GM13976 (cell line): ENCODE measurements around the gene NDUFV2.
"Not testable (repeated sequence)": the region's sequence is repeated elsewhere in the genome, so short reads cannot be mapped to it uniquely, and the experiment has no call there.

Experiments
- DNase-seq: peaks from one replicate; pipeline ENCODE4 v3.0.0; 2012; ENCODE audit warnings: low spot score
- CTCF ChIP-seq: IDR thresholded peaks from 2 replicates; pipeline ENCODE4 v1.5.1; 2012; ENCODE audit warnings: borderline replicate concordance, mild to moderate bottlenecking; ENCODE audit not compliant: insufficient read depth; ENCODE audit errors: extremely low read depth, missing control alignments, control extremely low read depth
- in situ Hi-C: fragments of 300-500 bp; cut with MboI; formaldehyde crosslinking; loops from one replicate; pipeline ENCODE4 v1.12.0; 2022; ENCODE audit warnings: low sequenced_read_pairs, mixed read lengths, inconsistent platforms; ENCODE audit not compliant: unreplicated experiment

The NDUFV2 gene

GRCh38 chr18:9086624-9087023, 15.9 kb upstream of the NDUFV2 start:
- no peak for DNase-seq
- no peak for TF ChIP-seq CTCF
- in situ Hi-C loops: no loop called here

GRCh38 chr18:9087144-9087543, 15.4 kb upstream of the NDUFV2 start:
- in situ Hi-C loops: no loop called here
- DNase-seq: no peak
- no peak for TF ChIP-seq CTCF

- TF ChIP-seq CTCF: no peak
- DNase-seq: no peak
- in situ Hi-C loops: no loop called here
Observed at GRCh38 chr18:9088252-9088651, 14.2 kb upstream of the NDUFV2 start.

DNA sequence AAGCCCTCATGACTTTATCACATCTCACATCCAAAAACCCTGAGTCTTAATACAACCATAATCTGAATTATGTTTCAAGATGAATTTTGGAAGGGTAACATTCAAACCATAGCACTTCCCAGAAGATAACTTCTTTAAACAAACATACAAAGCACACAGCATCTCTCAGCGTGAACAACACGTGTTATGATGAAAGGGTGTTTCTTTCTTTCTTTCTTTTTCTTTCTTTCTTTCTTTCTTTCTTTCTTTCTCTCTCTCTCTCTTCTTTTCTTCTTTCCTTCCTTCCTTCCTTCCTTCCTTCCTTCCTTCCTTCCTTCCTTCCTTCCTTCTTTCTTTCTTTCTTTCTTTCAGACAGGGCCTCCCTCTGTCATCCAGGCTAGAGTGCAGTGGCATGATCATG, 13.8 kb upstream of the NDUFV2 start:
- DNase-seq, in situ Hi-C loops: not testable (repeated sequence)

- no peak for DNase-seq
- TF ChIP-seq CTCF: no peak
- in situ Hi-C loops: no loop called here
Observed at GRCh38 chr18:9090578-9090977, 11.9 kb upstream of the NDUFV2 start.

DNA sequence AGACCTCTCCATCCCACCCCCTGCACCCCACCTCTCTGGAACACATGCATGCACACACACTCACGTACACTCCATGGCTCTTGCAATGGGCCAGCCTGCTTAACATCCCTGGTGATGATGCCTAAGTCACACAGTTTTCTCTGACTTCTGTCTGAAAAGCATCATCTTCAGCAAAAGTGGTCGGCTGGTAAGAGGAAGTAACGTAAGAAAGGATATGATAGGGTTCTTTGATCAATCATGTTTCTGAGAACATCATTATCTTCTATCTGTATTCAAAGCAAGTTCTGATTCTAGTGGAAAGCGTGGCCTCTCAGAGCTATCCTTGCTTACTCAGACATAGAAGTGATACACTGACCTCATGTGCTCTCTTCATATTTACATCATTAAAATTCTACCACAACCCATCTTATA, 11.4 kb upstream of the NDUFV2 start:
- DNase-seq: no peak
- no peak for TF ChIP-seq CTCF
- in situ Hi-C loops: no loop called here

GRCh38 chr18:9092665-9093064, 9.8 kb upstream of the NDUFV2 start:
- no peak for DNase-seq
- in situ Hi-C loops: no loop called here
- TF ChIP-seq CTCF: no peak

- in situ Hi-C loops, DNase-seq: not testable (repeated sequence)
Observed at GRCh38 chr18:9093109-9093508, 9.4 kb upstream of the NDUFV2 start.
